Measurements from ENCODE around the gene SLC22A4. TPM values are rescaled to one million over a fixed set of nuclear protein-coding genes. Genes with fewer than 3 reads are reported as not detected.

Gene SLC22A4
- total and polyA plus RNA-seq, 2 experiments from 2014 or later = 24.0 to 26.0 TPM

GRCh38 chr5:132378580-132378979, 84.4 kb downstream of the SLC22A4 start:
- no peaks in the 10 kb centered on the region for H4K20me1 ChIP-seq (ENCODE audit: insufficient read depth)
- WGBS, 2 experiments (ENCODE audit: low coverage in 1 of 2, low lambda C conversion rate in 2 of 2, missing lambda C conversion rate in 2 of 2) = 62 to 66% methylated on average over 3 of the region's 3 CpGs
- in situ Hi-C loops (cut with MboI) = loop anchor here (25.0 kb wide), 2 partner anchors 334 to 434 kb away; partner anchors contain the start of gene SOWAHA
- peak; percentile 58 for DNase-seq
- no peaks in the 10 kb centered on the region for H3K9me3 ChIP-seq (ENCODE audit: low read depth)
- no peaks in the 10 kb centered on the region for H3K27me3 ChIP-seq (replicated peaks; ENCODE audit: insufficient read depth)
- no peak overlapping the region for H3K4me2 ChIP-seq (ENCODE audit: unreplicated experiment)
- H3K9me2 ChIP-seq (ENCODE audit: insufficient read depth) = no peaks in the 10 kb centered on the region
- H3K9ac ChIP-seq = no peak overlapping the region
- TF ChIP-seq EZH2phosphoT487 (IDR thresholded peaks at IDR 0.05; ENCODE audit: insufficient read depth, low read depth) = no peak
- no peak for TF ChIP-seq EZH2 (IDR thresholded peaks at IDR 0.05; ENCODE audit: insufficient read depth, poor library complexity, severe bottlenecking)
- H3F3A ChIP-seq (ENCODE audit: insufficient read depth) = no peaks in the 10 kb centered on the region
- H2AFZ ChIP-seq = no peak overlapping the region
- no peaks in the 10 kb centered on the region for H3K4me1 ChIP-seq (ENCODE audit: insufficient read depth)
- H3K79me2 ChIP-seq (ENCODE audit: insufficient read depth) = no peaks in the 10 kb centered on the region
- no peak overlapping the region for H3K4me3 ChIP-seq
- H3K36me3 ChIP-seq (ENCODE audit: low read depth) = no peaks in the 10 kb centered on the region
- H3K27ac ChIP-seq = no peak overlapping the region

- no peak for TF ChIP-seq EZH2phosphoT487 (IDR thresholded peaks at IDR 0.05; ENCODE audit: insufficient read depth, low read depth)
- TF ChIP-seq EZH2 (IDR thresholded peaks at IDR 0.05; ENCODE audit: insufficient read depth, poor library complexity, severe bottlenecking) = no peak
- H3K27ac ChIP-seq = no peak overlapping the region
- H3K4me2 ChIP-seq (ENCODE audit: unreplicated experiment) = no peak overlapping the region
- H3K9me3 ChIP-seq (ENCODE audit: low read depth) = no peaks in the 10 kb centered on the region
- 89 to 90% methylated on average over 6 of the region's 6 CpGs for WGBS, 2 experiments (ENCODE audit: low coverage in 1 of 2, low lambda C conversion rate in 2 of 2, missing lambda C conversion rate in 2 of 2)
- no peaks in the 10 kb centered on the region for H3K9me2 ChIP-seq (ENCODE audit: insufficient read depth)
- H3K36me3 ChIP-seq (ENCODE audit: low read depth) = no peaks in the 10 kb centered on the region
- H3K9ac ChIP-seq = no peak overlapping the region
- no peak overlapping the region for H3K4me3 ChIP-seq
- in situ Hi-C loops (cut with MboI) = loop anchor here (10.0 to 25.0 kb wide), 3 partner anchors 125 to 432 kb away; partner anchors contain the start of gene SOWAHA
- no peak for DNase-seq
- no peaks in the 10 kb centered on the region for H3K79me2 ChIP-seq (ENCODE audit: insufficient read depth)
- no peaks in the 10 kb centered on the region for H3K4me1 ChIP-seq (ENCODE audit: insufficient read depth)
- no peaks in the 10 kb centered on the region for H4K20me1 ChIP-seq (ENCODE audit: insufficient read depth)
- no peaks in the 10 kb centered on the region for H3K27me3 ChIP-seq (replicated peaks; ENCODE audit: insufficient read depth)
- H3F3A ChIP-seq (ENCODE audit: insufficient read depth) = no peaks in the 10 kb centered on the region
- no peak overlapping the region for H2AFZ ChIP-seq
These were observed 85.9 kb downstream of the SLC22A4 start for GRCh38 chr5:132380047-132380446.

DNA sequence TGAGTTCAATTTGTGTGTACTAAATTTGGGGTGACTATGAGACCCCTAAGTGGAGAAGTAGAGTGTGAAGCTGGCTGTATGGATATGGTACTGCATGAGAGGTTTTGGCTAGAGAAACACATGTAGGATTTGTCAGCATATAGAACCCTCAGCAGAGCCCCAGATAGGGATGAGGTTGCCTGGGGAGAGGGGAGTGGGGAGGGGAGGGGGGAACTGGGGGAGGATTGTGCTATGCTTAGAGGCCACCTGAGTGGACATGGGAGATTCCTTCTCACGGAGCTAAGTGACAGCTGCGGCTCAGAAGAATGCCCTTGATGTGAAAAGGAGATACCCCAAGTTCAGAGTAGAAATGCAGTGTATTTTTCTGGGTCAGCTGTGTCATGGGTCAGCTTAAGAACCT, 86.5 kb downstream of the SLC22A4 start:
- H3K4me1 ChIP-seq (ENCODE audit: insufficient read depth) = no peaks in the 10 kb centered on the region

DNA sequence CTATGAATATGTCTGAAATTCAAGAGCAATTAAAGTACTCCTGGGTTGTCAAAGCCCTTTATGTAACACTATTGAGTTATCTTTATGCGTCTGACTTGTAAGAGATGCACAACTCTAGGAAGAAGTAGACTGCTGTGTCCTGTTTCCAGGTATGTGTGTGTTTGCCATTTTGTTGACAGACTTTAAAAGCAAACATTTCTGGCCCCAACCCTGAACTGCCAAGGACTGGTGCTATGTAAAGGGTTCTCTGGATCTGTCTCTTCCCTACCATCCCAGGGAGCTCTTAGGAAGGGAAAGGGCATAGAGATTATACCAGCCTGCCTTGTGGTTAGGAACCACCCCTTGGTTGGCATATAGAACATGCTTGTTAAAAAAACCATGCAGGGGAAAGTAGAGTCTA, 87.4 kb downstream of the SLC22A4 start:
- no peak overlapping the region for H3K27ac ChIP-seq

More for the DNA sequence above, 86.5 kb downstream of the SLC22A4 start:
- H3K4me3 ChIP-seq = no peak overlapping the region
- no peak overlapping the region for H3K4me2 ChIP-seq (ENCODE audit: unreplicated experiment)
- H3K9ac ChIP-seq = no peak overlapping the region
- no peaks in the 10 kb centered on the region for H3K79me2 ChIP-seq (ENCODE audit: insufficient read depth)
- no peaks in the 10 kb centered on the region for H3K27me3 ChIP-seq (replicated peaks; ENCODE audit: insufficient read depth)
- WGBS, 2 experiments (ENCODE audit: low coverage in 1 of 2, low lambda C conversion rate in 2 of 2, missing lambda C conversion rate in 2 of 2) = 93% methylated on average over 2 of the region's 2 CpGs; no CpG with 5 or more reads in 1 of the 2 experiments
- in situ Hi-C loops (cut with MboI) = loop anchor here (10.0 to 25.0 kb wide), 3 partner anchors 124 to 432 kb away; partner anchors contain the start of gene SOWAHA
- no peak overlapping the region for H2AFZ ChIP-seq
- H3F3A ChIP-seq (ENCODE audit: insufficient read depth) = no peaks in the 10 kb centered on the region
- H3K9me2 ChIP-seq (ENCODE audit: insufficient read depth) = no peaks in the 10 kb centered on the region
- no peaks in the 10 kb centered on the region for H3K9me3 ChIP-seq (ENCODE audit: low read depth)
- no peaks in the 10 kb centered on the region for H3K36me3 ChIP-seq (ENCODE audit: low read depth)
- TF ChIP-seq EZH2 (IDR thresholded peaks at IDR 0.05; ENCODE audit: insufficient read depth, poor library complexity, severe bottlenecking) (no peak), EZH2phosphoT487 (IDR thresholded peaks at IDR 0.05; ENCODE audit: insufficient read depth, low read depth) (no peak)
- no peak for DNase-seq
- no peak overlapping the region for H3K27ac ChIP-seq
- H4K20me1 ChIP-seq (ENCODE audit: insufficient read depth) = no peaks in the 10 kb centered on the region

More for the DNA sequence above, 87.4 kb downstream of the SLC22A4 start:
- Histone ChIP-seq H3K36me3 (ENCODE audit: low read depth) (no peaks in the 10 kb centered on the region), H4K20me1 (ENCODE audit: insufficient read depth) (no peaks in the 10 kb centered on the region), H3F3A (ENCODE audit: insufficient read depth) (no peaks in the 10 kb centered on the region), H3K9me3 (ENCODE audit: low read depth) (no peaks in the 10 kb centered on the region), H3K27me3 (replicated peaks; ENCODE audit: insufficient read depth) (no peaks in the 10 kb centered on the region), H3K4me2 (ENCODE audit: unreplicated experiment) (no peak overlapping the region), H3K4me1 (ENCODE audit: insufficient read depth) (peaks cover under 1% of the 10 kb centered on the region; the same call in 1 of the 2 replicates), H2AFZ (no peak overlapping the region), H3K4me3 (no peak overlapping the region), H3K79me2 (ENCODE audit: insufficient read depth) (no peaks in the 10 kb centered on the region), H3K9ac (no peak overlapping the region), H3K9me2 (ENCODE audit: insufficient read depth) (no peaks in the 10 kb centered on the region)
- DNase-seq = no peak
- in situ Hi-C loops (cut with MboI) = loop anchor here (10.0 to 25.0 kb wide), 3 partner anchors 123 to 431 kb away; partner anchors contain the start of gene SOWAHA
- 96% methylated on average over 1 of the region's 1 CpG for WGBS, 2 experiments (ENCODE audit: low coverage in 1 of 2, low lambda C conversion rate in 2 of 2, missing lambda C conversion rate in 2 of 2)
- TF ChIP-seq EZH2 (IDR thresholded peaks at IDR 0.05; ENCODE audit: insufficient read depth, poor library complexity, severe bottlenecking) (no peak), EZH2phosphoT487 (IDR thresholded peaks at IDR 0.05; ENCODE audit: insufficient read depth, low read depth) (no peak)

All from GM23248 (cell line).